H54 (cell line): ENCODE results near the gene PSMB2.
"Not testable (repeated sequence)": the region's sequence is repeated elsewhere in the genome, so short reads cannot be mapped to it uniquely, and the experiment has no call there.

Source experiments
- DNase-seq: peaks from one replicate; pipeline ENCODE4 v3.0.0; 2011; ENCODE audit warnings: low spot score, mixed read lengths; ENCODE audit not compliant: insufficient read length
- FAIRE-seq: peaks from 3 replicates; lab custom pipeline; 2011; peaks lifted over from hg19 to GRCh38; lab: Jason Lieb, UNC
- POLR2A ChIP-seq: IDR thresholded peaks from 2 replicates; pipeline ENCODE4 v1.6.1; 2011; ENCODE audit warnings: low read depth, mild to moderate bottlenecking, low read length

Gene PSMB2

DNA sequence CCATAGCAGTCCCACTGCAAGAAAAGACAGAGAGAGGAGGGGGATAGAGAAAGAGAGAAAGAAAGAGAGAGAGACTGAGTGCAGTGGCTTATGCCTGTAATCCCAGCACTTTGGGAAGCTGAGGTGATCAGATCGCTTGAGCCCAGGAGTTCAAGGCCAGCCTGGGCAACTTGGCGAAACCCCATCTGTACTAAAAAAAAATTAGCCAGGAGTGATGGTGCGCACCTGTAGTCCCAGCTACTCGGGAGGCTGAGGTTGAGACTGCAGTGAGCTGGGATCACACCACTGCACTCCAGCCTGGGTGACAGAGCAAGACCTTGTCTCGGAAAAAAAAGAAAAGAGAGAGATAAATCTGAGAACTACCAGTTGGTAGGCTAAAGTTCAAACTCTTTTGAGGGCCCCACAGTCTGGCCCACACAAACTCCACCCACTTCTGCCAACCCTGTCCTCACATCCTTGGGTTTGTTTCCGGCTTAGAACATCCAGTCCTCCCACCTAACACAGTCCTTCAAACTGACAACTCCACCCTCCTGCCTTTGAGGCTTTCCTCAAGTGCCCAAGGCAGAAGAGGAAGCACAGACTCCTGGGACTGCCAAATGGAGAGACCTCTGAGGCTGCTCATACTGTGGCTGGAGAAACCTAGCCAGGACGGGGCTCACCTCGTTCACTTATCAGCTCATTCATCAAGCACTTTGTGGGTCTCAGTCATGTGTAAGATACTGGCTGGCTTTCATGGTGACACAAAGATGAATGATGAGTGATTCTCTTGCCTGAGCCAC is 48.1 kb downstream of the PSMB2 start:
- DNase-seq (no peak), FAIRE-seq (no peak)
- no peak for TF ChIP-seq POLR2A

DNA sequence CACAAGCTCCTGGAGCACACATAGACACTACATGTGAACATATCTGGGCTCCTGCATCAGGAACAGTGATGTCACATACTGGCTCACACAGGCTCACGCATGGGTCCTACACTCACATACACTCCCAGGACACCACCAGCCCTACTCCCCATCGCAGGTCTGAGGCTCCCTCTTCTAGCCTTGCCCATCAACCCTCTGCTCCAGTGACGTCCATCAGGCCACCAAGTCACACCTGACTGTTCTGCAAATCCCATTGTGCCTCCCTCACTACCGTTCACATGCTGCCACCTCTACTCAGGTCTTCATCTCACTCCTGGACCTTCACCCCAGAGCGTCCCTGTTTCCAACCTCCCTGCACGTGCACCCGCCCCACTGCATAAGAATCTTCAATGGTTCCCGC is 50.1 kb downstream of the PSMB2 start:
- DNase-seq (no peak), FAIRE-seq (no peak)
- TF ChIP-seq POLR2A, result no peak

DNA sequence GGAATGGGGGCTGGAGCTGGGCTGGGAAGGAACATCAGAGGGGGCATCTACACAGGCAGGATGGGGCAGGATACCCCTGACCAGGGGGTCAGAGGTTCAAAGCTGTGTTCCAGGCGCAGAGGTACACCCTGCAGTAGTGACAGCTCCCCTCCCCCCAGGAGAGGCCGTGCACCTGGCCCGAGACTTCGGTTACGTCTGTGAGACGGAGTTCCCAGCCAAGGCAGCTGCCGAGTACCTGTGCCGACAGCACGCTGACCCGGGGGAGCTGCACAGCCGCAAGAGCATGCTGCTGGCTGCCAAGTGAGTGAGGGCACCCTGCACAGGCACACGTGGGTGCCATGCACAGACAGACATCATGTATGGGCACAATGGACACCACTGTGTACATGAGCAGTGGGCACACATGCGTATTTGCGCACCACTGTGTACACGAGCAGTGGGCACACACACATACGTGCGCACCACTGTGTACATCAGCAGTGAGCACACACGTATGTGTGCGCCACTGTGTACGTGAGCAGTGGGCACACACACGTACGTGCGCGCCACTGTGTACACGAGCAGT is 50.8 kb downstream of the PSMB2 start:
- no peak for TF ChIP-seq POLR2A
- no peak for FAIRE-seq

DNA sequence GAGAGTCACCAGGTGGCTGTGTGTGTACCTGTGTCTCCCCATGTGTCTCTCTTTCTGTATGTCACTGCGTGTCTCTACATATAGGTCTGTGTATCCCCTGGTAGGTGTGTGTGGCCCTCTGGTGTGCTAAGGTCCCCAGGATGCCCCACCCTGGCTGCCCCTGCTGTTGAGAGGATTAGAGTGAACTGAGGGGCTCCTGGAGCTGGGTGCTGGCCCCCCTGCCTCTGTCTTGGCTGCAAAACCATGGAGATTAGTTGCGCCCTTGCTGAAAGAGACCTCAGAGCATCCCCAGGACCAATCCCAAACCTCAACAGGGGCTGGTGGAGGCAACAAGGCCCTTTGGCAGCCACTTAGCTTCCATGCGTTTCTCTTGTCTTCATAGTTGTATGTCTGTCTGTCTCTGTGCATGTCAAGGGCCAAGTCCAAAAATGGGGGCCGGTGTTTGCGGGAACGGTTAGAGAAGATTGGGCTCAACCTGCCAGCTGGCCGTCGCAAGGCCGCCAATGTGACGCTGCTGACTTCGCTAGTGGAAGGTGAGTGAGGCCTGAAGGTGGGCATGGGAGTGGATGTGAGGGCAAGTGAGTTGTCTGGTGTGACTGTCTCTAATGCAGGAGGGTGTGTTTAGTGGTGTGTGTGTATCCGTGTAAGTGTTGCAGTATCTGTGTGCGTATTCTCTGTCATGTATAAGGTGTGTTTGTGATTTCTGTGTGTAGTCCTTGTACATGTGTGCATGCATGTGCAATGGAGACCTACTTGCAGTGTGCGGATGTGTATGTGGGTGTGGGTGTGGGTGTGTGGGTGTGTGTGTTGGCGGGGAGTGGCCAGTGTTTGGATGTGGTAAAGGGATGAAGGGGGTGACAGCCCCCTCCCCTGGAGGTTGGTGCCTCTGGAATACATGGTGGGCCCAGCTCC is 51.6 kb downstream of the PSMB2 start:
- no peak for DNase-seq
- no peak for FAIRE-seq
- TF ChIP-seq POLR2A, result no peak

More for the DNA sequence above, 50.8 kb downstream of the PSMB2 start:
- DNase-seq, result no peak

DNA sequence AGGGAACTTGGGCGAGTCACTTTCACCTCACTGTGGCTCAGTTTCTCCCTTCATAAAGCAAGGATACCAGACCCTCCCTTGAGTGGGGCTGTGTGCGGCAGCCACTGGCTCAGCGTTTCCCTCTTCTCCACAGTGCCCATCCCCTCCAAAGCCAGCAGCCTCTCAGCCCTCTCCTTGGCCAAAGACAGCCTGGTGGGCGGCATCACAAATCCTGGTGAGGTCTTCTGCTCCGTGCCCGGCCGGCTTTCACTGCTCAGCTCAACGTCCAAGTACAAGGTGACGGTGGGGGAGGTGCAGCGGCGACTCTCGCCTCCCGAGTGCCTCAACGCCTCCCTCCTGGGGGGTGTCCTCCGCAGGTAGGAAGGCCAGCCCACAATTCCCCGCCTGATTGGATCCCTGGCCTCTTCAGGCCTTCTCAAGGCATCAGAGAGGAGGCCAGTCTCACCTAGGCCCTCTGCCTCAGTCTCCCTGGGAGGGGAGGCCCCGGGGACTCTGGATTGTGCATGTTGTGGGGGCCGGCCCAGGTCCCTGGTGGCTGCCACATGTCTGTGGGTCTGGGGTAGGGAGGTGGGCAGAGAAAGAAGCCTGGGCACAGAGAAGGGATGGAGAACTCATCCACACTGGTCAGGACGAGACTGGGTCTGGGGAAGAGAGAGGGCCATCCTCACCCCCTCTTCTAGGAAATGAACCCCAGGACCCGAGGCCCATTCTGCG is 53.0 kb downstream of the PSMB2 start:
- no peak for TF ChIP-seq POLR2A
- DNase-seq (no peak), FAIRE-seq (no peak)

DNA sequence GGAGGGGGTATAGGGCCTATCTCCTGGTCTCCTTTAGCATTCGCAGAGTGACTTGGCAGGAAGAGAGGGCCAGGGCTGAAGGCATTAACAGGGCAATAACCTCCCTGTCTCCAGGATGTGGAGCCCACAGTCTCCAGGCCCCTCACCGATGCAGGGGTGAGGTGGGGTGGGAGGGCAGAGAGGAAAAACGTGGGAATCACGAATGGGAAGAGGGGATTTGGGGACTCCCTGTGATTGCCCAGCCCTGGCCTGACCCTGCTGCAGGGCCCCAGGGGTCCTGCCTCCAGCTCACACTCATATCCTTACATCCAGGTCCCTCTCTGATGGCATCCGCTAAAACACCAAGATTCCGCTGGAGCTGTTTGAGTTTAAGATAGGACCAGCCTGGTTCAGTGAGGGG is 53.6 kb downstream of the PSMB2 start:
- DNase-seq, result no peak
- no peak for TF ChIP-seq POLR2A
- no peak for FAIRE-seq

DNA sequence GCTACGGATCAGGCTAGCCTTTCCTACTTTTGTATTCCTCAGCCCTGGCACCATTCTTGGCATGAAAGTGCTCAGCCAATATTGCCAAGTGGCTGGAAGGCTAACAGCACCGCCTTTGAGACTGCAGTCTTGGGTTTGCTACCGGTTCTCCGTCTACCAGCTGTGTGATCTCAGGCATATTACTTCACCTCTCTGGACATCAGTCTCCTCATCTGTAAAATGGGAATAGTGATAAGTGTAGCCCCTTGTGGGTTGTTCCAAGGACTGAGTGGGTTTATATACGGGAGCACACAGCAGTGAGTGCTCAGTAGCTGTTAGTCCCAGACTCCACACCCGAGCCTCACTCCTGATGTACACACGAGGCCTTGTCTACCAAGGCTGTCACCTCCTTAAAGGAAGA is 54.5 kb downstream of the PSMB2 start:
- no peak for DNase-seq
- no peak for TF ChIP-seq POLR2A
- FAIRE-seq, result no peak

DNA sequence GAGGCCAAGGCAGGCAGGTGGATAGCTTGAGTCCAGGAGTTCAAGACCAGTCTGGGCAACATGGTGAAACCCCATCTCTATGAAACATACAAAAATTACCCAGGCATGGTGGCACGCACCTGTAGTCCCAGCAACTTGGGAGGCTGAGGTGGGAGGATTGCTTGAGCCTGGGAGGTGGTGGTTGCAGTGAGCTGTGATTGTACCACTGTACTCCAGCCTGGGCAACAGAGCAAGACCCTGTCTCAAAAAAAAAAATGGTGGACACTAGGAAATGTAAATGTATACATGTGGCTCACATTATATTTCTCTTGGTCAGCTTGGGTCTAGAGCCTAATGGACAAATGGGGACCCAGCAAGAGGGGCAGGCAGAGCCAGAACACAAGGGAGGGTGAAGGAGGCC is 55.5 kb downstream of the PSMB2 start:
- DNase-seq, FAIRE-seq: not testable (repeated sequence)

DNA sequence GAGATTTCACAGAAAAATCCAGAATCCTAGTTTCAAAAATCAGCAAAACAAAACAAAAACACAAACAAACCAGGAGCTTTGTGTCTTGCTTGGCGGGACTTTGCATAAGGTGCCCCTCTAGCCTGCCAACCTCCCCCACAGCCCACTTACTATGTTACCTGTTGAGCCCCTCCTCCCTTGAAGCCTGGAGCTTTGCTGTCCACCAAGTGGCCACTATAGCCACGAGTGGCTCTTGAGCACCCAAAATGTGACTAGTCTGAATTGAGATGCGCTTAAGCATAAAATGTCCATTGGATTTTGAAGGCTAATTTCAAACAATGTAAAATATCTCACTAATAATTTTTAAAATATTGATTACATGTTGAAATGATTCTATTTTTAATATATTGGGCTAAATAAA is 56.0 kb downstream of the PSMB2 start:
- no peak for DNase-seq
- no peak for FAIRE-seq
- no peak for TF ChIP-seq POLR2A

DNA sequence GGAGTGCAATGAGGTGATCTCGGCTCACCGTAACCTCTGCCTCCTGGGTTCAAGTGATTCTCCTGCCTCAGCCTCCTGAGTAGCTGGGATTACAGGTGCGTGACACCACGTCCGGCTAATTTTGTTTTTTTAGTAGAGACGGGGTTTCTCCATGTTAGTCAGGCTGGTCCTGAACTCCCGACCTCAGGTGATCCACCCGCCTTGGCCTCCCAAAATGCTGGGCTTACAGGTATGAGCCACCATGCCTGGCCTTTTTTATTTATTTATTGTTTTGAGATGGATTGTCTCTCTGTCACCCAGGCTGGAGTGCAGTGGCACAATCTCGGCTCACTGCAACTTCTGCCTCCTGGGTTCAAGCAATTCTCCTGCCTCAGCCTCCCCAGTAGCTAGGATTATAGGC is 59.7 kb downstream of the PSMB2 start:
- FAIRE-seq, DNase-seq: not testable (repeated sequence)

DNA sequence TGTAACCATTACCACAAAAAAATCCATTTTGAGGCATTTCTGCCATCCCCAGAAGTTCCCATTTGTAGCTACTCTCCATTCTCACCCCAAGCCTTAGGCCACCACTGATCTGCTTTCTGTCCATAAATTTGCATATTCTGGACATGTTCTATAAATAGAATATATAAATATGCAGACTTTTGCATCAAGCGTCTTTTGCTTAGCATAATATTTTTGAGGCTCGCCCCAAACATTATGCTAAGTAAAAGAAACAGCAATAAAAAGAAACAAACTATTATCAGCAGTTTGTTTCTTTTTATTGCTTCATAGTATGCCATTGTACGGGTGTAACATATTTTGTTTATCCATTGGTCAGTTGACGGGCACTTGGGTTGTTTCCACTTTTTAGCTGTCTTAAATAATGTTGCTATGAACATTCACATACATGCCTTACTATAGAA is 60.4 kb downstream of the PSMB2 start:
- no peak for TF ChIP-seq POLR2A
- no peak for DNase-seq
- no peak for FAIRE-seq

DNA sequence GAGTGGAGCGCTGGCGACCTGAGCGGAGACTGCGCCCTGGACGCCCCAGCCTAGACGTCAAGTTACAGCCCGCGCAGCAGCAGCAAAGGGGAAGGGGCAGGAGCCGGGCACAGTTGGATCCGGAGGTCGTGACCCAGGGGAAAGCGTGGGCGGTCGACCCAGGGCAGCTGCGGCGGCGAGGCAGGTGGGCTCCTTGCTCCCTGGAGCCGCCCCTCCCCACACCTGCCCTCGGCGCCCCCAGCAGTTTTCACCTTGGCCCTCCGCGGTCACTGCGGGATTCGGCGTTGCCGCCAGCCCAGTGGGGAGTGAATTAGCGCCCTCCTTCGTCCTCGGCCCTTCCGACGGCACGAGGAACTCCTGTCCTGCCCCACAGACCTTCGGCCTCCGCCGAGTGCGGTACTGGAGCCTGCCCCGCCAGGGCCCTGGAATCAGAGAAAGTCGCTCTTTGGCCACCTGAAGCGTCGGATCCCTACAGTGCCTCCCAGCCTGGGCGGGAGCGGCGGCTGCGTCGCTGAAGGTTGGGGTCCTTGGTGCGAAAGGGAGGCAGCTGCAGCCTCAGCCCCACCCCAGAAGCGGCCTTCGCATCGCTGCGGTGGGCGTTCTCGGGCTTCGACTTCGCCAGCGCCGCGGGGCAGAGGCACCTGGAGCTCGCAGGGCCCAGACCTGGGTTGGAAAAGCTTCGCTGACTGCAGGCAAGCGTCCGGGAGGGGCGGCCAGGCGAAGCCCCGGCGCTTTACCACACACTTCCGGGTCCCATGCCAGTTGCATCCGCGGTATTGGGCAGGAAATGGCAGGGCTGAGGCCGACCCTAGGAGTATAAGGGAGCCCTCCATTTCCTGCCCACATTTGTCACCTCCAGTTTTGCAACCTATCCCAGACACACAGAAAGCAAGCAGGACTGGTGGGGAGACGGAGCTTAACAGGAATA is 64.0 kb downstream of the PSMB2 start:
- no peak for TF ChIP-seq POLR2A
- no peak for DNase-seq
- no peak for FAIRE-seq

DNA sequence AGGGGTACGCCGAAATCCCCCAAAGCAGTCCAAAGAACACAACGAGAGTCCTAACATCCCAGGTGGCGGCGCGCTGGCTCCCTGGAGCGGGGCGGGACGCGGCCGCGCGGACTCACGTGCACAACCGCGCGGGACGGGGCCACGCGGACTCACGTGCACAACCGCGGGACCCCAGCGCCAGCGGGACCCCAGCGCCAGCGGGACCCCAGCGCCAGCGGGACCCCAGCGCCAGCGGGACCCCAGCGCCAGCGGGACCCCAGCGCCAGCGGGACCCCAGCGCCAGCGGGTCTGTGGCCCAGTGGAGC is 64.6 kb downstream of the PSMB2 start:
- FAIRE-seq, DNase-seq: not testable (repeated sequence)
